GM21528 (cell line): ENCODE data around the gene SLPI.

ENCODE experiments used
- ATAC-seq: cut with Tn5 transposase; IDR thresholded peaks from one replicate; pipeline ENCODE4 v1.9.1; 2021; ENCODE audit warnings: mild to moderate bottlenecking, moderate library complexity; ENCODE audit not compliant: unreplicated experiment, low FRiP score

SLPI gene

GRCh38 chr20:45279992-45280391, 25.6 kb upstream of the SLPI start:
- ATAC-seq = no peak

- ATAC-seq = no peak
Observed at GRCh38 chr20:45275338-45275737, 21.0 kb upstream of the SLPI start.

DNA sequence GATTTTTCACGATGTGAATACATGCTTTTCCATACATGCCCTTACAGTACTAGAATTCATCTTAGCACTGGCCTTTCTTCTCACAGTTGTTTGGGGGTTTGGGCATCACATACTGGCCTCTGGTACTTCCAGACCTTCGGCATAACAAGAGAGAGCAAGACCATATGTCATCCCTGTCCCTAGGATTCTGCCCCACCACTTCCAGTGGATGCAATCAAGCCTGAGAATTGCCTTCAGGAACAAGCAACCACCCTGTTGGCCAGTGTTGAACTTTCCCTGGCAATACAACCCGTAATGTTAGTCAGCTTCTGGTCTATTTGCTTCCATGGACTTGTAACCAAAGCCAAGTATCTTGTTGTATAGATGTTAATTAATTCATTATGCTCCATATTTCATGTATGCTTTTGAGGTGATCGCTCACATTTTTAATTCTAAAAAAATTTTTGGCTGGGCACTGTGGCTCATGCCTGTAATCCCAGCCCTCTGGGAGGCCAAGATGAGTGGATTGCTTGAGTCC, 15.4 kb upstream of the SLPI start:
- no peak for ATAC-seq

- no peak for ATAC-seq
Observed at GRCh38 chr20:45269056-45269455, 14.7 kb upstream of the SLPI start.

DNA sequence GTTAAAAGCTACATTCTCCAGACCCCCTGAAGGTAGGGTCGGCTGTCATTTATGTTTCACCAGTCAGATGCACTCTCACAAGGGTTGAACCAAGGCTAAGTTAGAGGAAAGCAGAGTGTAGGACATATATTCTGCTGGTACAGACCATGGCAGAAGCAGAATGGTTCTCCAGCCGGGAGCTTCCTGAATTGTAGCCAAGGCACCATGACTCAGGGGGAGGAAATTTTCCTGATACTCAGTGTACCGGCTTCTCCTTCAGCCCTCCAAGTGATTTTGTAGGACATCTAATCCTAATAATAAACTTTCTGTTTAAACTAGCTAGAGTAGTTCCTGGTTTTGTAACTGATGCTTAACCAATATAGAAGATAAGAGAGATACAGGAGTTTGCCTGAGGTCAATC, 14.2 kb upstream of the SLPI start:
- ATAC-seq = no peak

GRCh38 chr20:45266977-45267376, 12.6 kb upstream of the SLPI start:
- no peak for ATAC-seq

DNA sequence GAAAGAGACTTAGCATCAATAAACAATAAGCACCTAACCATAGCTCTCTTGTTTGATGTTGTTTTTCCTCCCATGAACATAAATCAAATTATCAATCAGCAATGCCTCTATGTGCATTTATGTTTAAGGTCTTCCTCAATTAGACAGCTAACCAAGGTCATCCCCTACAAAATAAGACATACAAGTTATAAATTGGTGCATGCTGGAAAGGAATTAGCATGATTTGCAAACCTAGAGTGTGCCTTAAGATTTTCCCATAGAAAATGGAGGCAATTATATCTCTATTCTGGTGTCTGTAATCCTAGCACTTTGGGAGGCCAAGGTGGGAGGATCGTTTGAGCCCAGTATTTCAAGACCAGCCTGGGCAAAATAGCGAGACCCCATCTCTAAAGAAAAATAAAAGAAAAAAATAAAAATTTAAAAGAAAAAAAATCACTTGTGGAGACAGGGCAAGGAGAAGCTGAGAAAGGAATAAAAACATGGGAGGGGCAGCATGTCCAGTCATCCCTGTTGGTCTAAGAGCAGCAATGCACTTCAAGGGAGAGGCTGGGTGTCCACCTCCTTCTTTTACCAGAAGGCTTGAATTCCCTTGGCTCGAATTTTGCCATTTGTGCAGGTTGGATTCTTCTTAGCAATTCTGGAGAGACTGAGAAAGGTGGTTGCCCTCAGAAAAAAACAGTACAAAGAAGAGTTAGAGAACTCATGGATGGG, 9.3 kb upstream of the SLPI start:
- ATAC-seq = no peak

GRCh38 chr20:45258664-45259063, 4.3 kb upstream of the SLPI start:
- ATAC-seq = no peak

- no peak for ATAC-seq
Observed at GRCh38 chr20:45258259-45258658, 3.9 kb upstream of the SLPI start.

- no peak for ATAC-seq
Observed at GRCh38 chr20:45257711-45258110, 3.3 kb upstream of the SLPI start.

DNA sequence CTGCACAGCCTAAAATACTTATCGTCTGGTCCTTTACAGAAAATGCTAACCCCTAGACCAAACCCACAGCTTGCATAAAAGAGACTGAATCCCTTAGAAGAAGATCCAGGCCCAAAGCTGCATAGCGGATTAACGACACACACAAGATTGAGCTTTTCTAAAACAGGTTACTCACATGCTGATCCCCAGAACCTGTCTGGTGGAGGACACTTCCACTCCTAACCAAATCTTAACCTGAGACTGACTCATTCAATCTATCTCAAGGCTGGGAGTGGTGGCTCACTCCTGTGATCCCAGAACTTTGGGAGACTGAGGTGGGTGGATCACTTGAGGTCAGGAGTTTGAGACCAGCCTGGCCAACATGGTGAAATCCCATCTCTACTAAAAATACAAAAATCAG, 2.8 kb upstream of the SLPI start:
- ATAC-seq = no peak

GRCh38 chr20:45253261-45253660, 1.1 kb downstream of the SLPI start:
- ATAC-seq = no peak

GRCh38 chr20:45251884-45252560, 2.3 kb downstream of the SLPI start:
- ATAC-seq = no peak

DNA sequence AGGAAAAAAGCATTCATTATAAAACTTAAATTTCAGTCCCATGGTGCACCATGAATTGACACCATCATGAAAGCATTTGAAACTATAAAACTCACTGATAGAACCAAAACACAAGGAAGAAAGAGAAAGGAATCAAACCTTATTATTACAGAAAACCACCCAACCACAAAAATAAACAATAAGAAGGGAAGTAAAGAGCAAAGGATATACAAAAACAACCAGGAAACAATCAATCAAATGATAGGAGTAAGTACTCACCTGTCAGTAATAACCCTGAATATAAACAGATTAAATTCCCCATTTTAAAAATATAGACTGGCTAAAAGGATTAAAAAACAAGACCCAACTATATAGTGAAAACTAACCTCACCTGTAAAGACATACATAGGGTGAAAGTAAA, 5.8 kb downstream of the SLPI start:
- ATAC-seq = no peak

DNA sequence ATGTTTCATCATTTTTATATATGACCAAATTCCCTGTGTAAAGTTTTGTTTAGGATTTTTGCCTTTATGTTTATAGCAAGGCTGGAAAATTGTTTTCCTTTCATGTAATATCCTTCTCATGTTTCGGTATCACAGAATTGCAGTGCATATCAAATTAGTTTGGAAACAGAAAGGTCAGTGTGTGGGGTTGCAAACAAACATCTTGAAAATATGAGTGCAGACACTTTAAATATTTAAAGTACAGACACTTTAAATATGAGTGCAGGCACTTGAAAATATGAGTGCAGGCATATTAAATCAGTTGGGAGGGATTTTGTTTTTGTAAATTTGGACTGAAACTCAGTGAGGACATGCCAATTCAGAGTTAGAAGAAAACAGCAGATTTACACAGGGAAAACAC, 6.5 kb downstream of the SLPI start:
- no peak for ATAC-seq

GRCh38 chr20:45246109-45246508, 8.3 kb downstream of the SLPI start:
- ATAC-seq = no peak

DNA sequence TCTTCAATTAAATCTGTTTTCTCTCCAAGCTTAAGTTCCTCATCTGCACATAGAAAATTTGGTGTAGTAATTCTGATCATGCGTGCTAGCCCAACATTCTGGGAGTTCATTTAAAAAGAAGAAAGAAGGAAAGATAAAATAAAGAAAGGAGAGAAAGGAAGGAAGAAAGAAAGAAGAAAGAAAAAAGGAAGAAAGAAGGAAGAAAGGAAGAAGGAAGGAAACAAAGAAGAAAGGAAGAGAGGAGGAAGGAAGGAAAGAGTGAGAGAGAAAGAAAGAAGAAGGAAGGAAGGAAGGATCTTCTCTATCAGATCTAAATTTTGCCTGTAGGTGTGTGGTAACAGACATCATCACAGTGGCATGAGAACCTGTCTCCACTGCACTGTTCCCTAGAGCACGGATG, 16.2 kb downstream of the SLPI start:
- ATAC-seq = no peak

GRCh38 chr20:45235995-45236394, 18.4 kb downstream of the SLPI start:
- no peak for ATAC-seq

GRCh38 chr20:45230631-45231030, 23.7 kb downstream of the SLPI start:
- no peak for ATAC-seq

- ATAC-seq = no peak
Observed at GRCh38 chr20:45229264-45230056, 24.9 kb downstream of the SLPI start.

DNA sequence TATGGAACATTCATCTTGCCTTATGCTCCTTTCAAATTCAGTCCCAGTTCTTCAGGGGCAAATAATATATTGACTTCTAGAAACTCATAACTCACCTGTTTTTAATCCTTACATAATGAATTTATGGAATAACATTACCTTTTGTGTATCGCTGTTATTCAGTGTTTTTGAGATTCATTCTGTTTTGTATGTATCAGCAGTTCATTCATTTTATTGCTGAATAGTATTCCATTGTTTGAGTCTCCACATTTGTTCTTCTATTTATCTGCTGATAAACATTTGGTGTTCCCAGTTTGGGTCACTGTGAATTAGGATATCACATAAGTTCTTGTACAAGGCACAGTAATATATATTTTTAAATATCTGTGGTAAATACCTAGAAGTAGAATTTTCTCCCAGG, 28.1 kb downstream of the SLPI start:
- ATAC-seq = no peak
